Muscle layer of duodenum (tissue), 2 donors: ENCODE results near the gene RBPJ.
A peak's percentile ranks its signal among the peaks of the same experiment; 100 is the strongest.
"Not testable (repeated sequence)": the region's sequence is repeated elsewhere in the genome, so short reads cannot be mapped to it uniquely, and the experiment has no call there.

Experiments used
- H3K27ac ChIP-seq: one replicate; pipeline ENCODE4 v1.7.0; 2013; ENCODE audit warnings: mild to moderate bottlenecking, low read length
- H3K27me3 ChIP-seq: one replicate; pipeline ENCODE4 v1.7.0; 2013; ENCODE audit warnings: low read depth, mild to moderate bottlenecking, control low read depth, low read length
- H3K36me3 ChIP-seq, 2 donors: one replicate each; pipeline ENCODE4 v1.7.0; 2013; ENCODE audit warnings: low read length in 2 of 2, control low read depth in 1 of 2, mild to moderate bottlenecking in 1 of 2; ENCODE audit not compliant: insufficient read depth in 2 of 2, control insufficient read depth in 1 of 2
- H3K4me1 ChIP-seq, 2 donors: one replicate each; pipeline ENCODE4 v1.7.0; 2013; ENCODE audit warnings: low read length in 2 of 2, mild to moderate bottlenecking in 2 of 2, control low read depth in 1 of 2, moderate library complexity in 1 of 2; ENCODE audit not compliant: insufficient read depth in 2 of 2, control insufficient read depth in 1 of 2
- H3K4me3 ChIP-seq, 2 donors: one replicate each; pipeline ENCODE4 v1.7.0; 2013; ENCODE audit warnings: low read length in 2 of 2, low read depth in 1 of 2, mild to moderate bottlenecking in 1 of 2
- H3K9me3 ChIP-seq, 2 donors: one replicate each; pipeline ENCODE4 v1.7.0; 2013; ENCODE audit warnings: low read length in 2 of 2, control low read depth in 1 of 2, mild to moderate bottlenecking in 1 of 2; ENCODE audit not compliant: control insufficient read depth in 1 of 2
- donor health status: healthy.

The RBPJ gene

GRCh38 chr4:26344901-26345564 lies 24.2 kb downstream of the RBPJ start:
- peaks cover 5 to 39% of the 10 kb centered on the region in 2 donors for H3K4me1 ChIP-seq
- no peaks in the 10 kb centered on the region for H3K9me3 ChIP-seq
- H3K4me3 ChIP-seq: peak overlapping the region in 1 of 2 donors; percentile 30
- H3K27ac ChIP-seq: no peak overlapping the region
- H3K36me3 ChIP-seq: no peaks in the 10 kb centered on the region
- no peaks in the 10 kb centered on the region for H3K27me3 ChIP-seq

- no peaks in the 10 kb centered on the region for H3K27me3 ChIP-seq
- no peaks in the 10 kb centered on the region for H3K36me3 ChIP-seq
- peaks cover 5 to 39% of the 10 kb centered on the region in 2 donors for H3K4me1 ChIP-seq
- no peaks in the 10 kb centered on the region for H3K9me3 ChIP-seq
- H3K27ac ChIP-seq: peak overlapping the region; percentile 19
- peak overlapping the region in 1 of 2 donors; percentile 30 for H3K4me3 ChIP-seq
Measured at GRCh38 chr4:26345565-26345938, 24.7 kb downstream of the RBPJ start.

DNA sequence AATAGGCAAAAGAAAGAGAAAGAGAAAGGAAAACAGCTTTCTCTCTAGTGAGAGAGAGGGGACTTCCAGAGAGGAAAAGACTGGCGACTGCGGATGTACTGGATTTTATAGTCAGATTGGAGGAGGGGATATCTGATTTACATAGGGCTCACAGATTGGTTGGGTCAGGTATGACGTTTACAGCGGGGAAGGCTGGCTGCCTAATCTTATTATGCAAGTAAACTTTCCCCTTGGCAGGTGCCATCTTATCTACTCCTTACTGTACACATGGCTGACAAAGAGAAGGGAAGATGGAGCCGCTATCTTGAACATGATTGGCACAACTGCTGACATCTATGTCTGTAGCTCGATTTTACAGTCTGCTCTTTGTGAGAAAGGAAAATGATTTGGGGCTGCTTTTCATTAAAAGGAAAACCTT lies 25.4 kb downstream of the RBPJ start:
- Histone ChIP-seq H3K36me3 (no peaks in the 10 kb centered on the region), H3K4me3 (no peak overlapping the region), H3K27me3 (no peaks in the 10 kb centered on the region), H3K4me1 (peaks cover 5 to 41% of the 10 kb centered on the region in 2 donors), H3K9me3 (no peaks in the 10 kb centered on the region), H3K27ac (peak overlapping the region; percentile 19)

DNA sequence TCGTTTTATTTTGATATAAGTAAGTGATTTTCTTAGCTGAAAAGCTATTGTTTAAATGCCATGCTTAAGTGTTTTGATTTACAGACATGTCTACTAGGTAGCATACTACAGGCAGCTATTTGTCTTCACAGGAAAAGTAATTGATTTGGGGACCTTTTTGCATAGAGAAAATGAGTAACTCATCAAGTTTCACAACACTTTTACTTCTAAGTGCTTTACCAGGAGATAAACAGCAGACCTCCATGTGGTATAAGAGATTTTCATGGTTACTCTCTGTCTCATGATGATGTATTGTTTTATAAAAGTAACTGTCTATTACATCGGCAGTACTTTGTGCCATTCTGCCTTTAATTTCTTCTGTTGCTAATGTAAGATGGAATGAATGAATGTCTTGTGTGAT lies 28.7 kb downstream of the RBPJ start:
- H3K36me3 ChIP-seq: no peaks in the 10 kb centered on the region

GRCh38 chr4:26351685-26352084 lies 30.9 kb downstream of the RBPJ start:
- Histone ChIP-seq H3K4me1 (peaks cover 6 to 21% of the 10 kb centered on the region in 2 donors), H3K4me3 (no peak overlapping the region), H3K27me3 (no peaks in the 10 kb centered on the region), H3K36me3 (no peaks in the 10 kb centered on the region), H3K27ac (no peak overlapping the region), H3K9me3 (no peaks in the 10 kb centered on the region)

More for the DNA sequence above, 28.7 kb downstream of the RBPJ start:
- no peak overlapping the region for H3K27ac ChIP-seq
- no peaks in the 10 kb centered on the region for H3K9me3 ChIP-seq
- no peak overlapping the region for H3K4me3 ChIP-seq
- peaks cover 0 to 22% of the 10 kb centered on the region in 2 donors for H3K4me1 ChIP-seq
- no peaks in the 10 kb centered on the region for H3K27me3 ChIP-seq

GRCh38 chr4:26354491-26354890 lies 33.7 kb downstream of the RBPJ start:
- H3K4me3 ChIP-seq: no peak overlapping the region
- no peaks in the 10 kb centered on the region for H3K27me3 ChIP-seq
- peaks cover 6 to 19% of the 10 kb centered on the region in 2 donors for H3K4me1 ChIP-seq
- no peaks in the 10 kb centered on the region for H3K9me3 ChIP-seq
- no peaks in the 10 kb centered on the region for H3K36me3 ChIP-seq
- no peak overlapping the region for H3K27ac ChIP-seq

- Histone ChIP-seq H3K9me3 (no peaks in the 10 kb centered on the region), H3K36me3 (no peaks in the 10 kb centered on the region), H3K27me3 (no peaks in the 10 kb centered on the region), H3K4me1 (peaks cover 6 to 16% of the 10 kb centered on the region in 2 donors), H3K4me3 (no peak overlapping the region), H3K27ac (no peak overlapping the region)
Measured at GRCh38 chr4:26355392-26356052, 34.7 kb downstream of the RBPJ start.

- Histone ChIP-seq H3K4me3 (no peak overlapping the region), H3K4me1 (peaks cover 6 to 16% of the 10 kb centered on the region in 2 donors), H3K9me3 (no peaks in the 10 kb centered on the region), H3K27ac (no peak overlapping the region), H3K27me3 (no peaks in the 10 kb centered on the region), H3K36me3 (no peaks in the 10 kb centered on the region)
Measured at GRCh38 chr4:26356081-26356501, 35.3 kb downstream of the RBPJ start.

GRCh38 chr4:26359521-26359920 lies 38.7 kb downstream of the RBPJ start:
- H3K4me3 ChIP-seq, H3K27me3 ChIP-seq: not testable (repeated sequence)

DNA sequence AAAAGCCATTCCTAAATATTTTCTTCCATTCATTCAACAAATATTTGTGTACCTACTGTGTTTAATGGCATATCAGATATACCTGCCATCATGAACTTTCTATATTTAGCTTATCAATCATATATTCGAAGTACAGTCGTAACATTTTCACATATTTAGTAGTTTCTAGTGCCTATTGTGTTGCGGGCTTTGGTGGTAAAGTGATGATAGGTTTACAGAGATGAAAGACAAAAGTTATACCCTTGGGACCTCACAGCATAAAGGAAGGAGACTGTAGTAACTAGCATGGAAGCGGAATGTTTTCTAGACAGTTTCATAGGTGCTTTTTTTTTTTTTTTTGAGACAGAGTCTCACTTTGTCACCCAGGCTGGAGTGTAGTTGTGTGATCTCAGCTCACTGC lies 39.5 kb downstream of the RBPJ start:
- peaks cover 6 to 18% of the 10 kb centered on the region in 2 donors for H3K4me1 ChIP-seq
- no peaks in the 10 kb centered on the region for H3K27me3 ChIP-seq
- no peak overlapping the region for H3K27ac ChIP-seq
- H3K9me3 ChIP-seq: no peaks in the 10 kb centered on the region
- H3K4me3 ChIP-seq: no peak overlapping the region
- H3K36me3 ChIP-seq: no peaks in the 10 kb centered on the region

More at GRCh38 chr4:26359521-26359920, 38.7 kb downstream of the RBPJ start:
- not testable (repeated sequence) for H3K27ac ChIP-seq, H3K36me3 ChIP-seq, H3K9me3 ChIP-seq
- peaks cover 6 to 18% of the 10 kb centered on the region in 2 donors for H3K4me1 ChIP-seq

- no peak overlapping the region for H3K4me3 ChIP-seq
- no peaks in the 10 kb centered on the region for H3K36me3 ChIP-seq
- H3K9me3 ChIP-seq: no peaks in the 10 kb centered on the region
- H3K27ac ChIP-seq: no peak overlapping the region
- no peaks in the 10 kb centered on the region for H3K27me3 ChIP-seq
- H3K4me1 ChIP-seq: peaks cover 3 to 14% of the 10 kb centered on the region in 2 donors
Measured at GRCh38 chr4:26360864-26361263, 40.0 kb downstream of the RBPJ start.
